Heart left ventricle (tissue), 16 donors: Measurements from ENCODE around the gene CPSF7. TPM values are rescaled to one million over a fixed set of nuclear protein-coding genes. Genes with fewer than 3 reads are reported as not detected.
"Not testable (repeated sequence)": the region's sequence is repeated elsewhere in the genome, so short reads cannot be mapped to it uniquely, and the experiment has no call there.

Experiments
- ATAC-seq, 4 donors: fragments of 200-7000 bp; cut with Tn5 transposase; one replicate each; pipeline ENCODE4 v1.9.1; 2020 to 2022; ENCODE audit warnings: moderate library complexity in 4 of 4, mild to moderate bottlenecking in 3 of 4, moderate number of reproducible peaks in 1 of 4
- DNase-seq, 5 donors: peaks; one replicate each; pipeline ENCODE4 v3.0.0-alpha.2; 2020
- H3K27ac ChIP-seq, 12 donors: fragments of 200-600 bp; sonication (generic) in 4 of 12; one replicate each; pipeline versions ENCODE4 v1.5.0 to v1.8.0; 2016 to 2022; ENCODE audit warnings: mild to moderate bottlenecking in 2 of 12
- H3K27me3 ChIP-seq, 9 donors: fragments of 200-600 bp; sonication (generic) in 2 of 9; one replicate each; pipeline versions ENCODE4 v1.5.1 to v1.8.0; 2016 to 2022; ENCODE audit warnings: mild to moderate bottlenecking in 3 of 9
- H3K36me3 ChIP-seq, 9 donors: fragments of 200-600 bp; sonication (generic) in 2 of 9; one replicate each; pipeline versions ENCODE4 v1.5.0 to v1.8.0; 2018 to 2022; ENCODE audit warnings: mild to moderate bottlenecking in 2 of 9
- H3K4me1 ChIP-seq, 12 donors: fragments of 200-600 bp; sonication (generic) in 4 of 12; one replicate each; pipeline versions ENCODE4 v1.5.0 to v1.8.0; 2016 to 2022; ENCODE audit warnings: mild to moderate bottlenecking in 3 of 12
- H3K4me3 ChIP-seq, 12 donors: fragments of 200-600 bp; sonication (generic) in 4 of 12; one replicate each; pipeline versions ENCODE4 v1.5.0 to v1.8.0; 2017 to 2022; ENCODE audit warnings: mild to moderate bottlenecking in 9 of 12, moderate library complexity in 4 of 12
- H3K9me3 ChIP-seq, 12 donors: fragments of 200-600 bp; sonication (generic) in 4 of 12; one replicate each; pipeline versions ENCODE4 v1.5.0 to v1.8.0; 2016 to 2022; ENCODE audit warnings: mild to moderate bottlenecking in 1 of 12
- POLR2A ChIP-seq, 2 donors: fragments of 450-650 bp; IDR thresholded peaks; one replicate each; pipeline ENCODE4 v1.6.1; 2017; ENCODE audit warnings: antibody characterized with exemption in 2 of 2, mild to moderate bottlenecking in 2 of 2, moderate library complexity in 2 of 2
- WGBS, 4 donors: extraction: QIAGEN DNeasy Blood & Tissue Kit in 2 of 4; methylation state at CpG; one replicate each; pipeline versions ENCODE4 v1.1.5 to v1.1.7; 2013 to 2018; 5-methylcytosine and 5-hydroxymethylcytosine counted together
- intact Hi-C, 10 donors: fragments of 100-400 bp; cut with DNase I; formaldehyde crosslinking; loops; one replicate each; pipeline versions ENCODE4 v1.11.1 to v1.14.2; 2022
- polyA plus RNA-seq, 2 donors: library from polyadenylated mRNA; stranded (reverse); fragments of 200-250 nt; gene quantifications; one replicate each; pipeline ENCODE4 v1.2.3, GENCODE V29; 2013
- total RNA-seq, 9 donors: library from RNA; depleted of rRNA in 2 of 9; stranded (reverse); fragments of >200 nt in 2 of 9; fragmentation: NEBNext Ultra II Directional in 3 of 9; extraction: Animal tissue kit (Norgen Biotek cat#: 25700) in 3 of 9; gene quantifications; one replicate each; pipeline versions ENCODE4 v1.1.0 to v1.2.4, GENCODE V29; 2016 to 2023
- TF ChIP-seq, protein P1 (sequence below), 12 donors: fragments of 200-600 bp; sonication (generic) in 4 of 12; IDR thresholded peaks; one replicate each; pipeline versions ENCODE4 v1.5.0 to v1.8.0; 2018 to 2022; ENCODE audit warnings: antibody characterized with exemption in 12 of 12, mild to moderate bottlenecking in 5 of 12
- donor health status: ischemic (EF 13 %, LVEDD 7.1; RV severe dilation, severe dysfunction).
- donor health status: healthy with polysubstance abuse.
- donor health status: DM: no; HTN: yes; CAD: no.
- donor health status: DM: no; HTN: no; CAD: no.
- donor health status: ischemic (EF 25% LVEDD 6.9; RV normal size, moderate dysfunction).
- donor health status: ischemic (EF 25% LVEDD 5.7; RV mildly dilated, moderate dysfunction).
- donor health status: healthy.
- donor health status: DM: yes; HTN: yes; CAD: no.
- donor health status: ischemic (EF 35%, LVEDD 5.7; RV mildly dilated, moderate dysfunction).
- donor health status: nonischemic (EF 11% LVEDD 7.7; RV severe dilation, severe dysfunction).
- donor health status: DM: yes; HTN: yes; CAD: no.
- donor health status: PGD.
- donor health status: ischemic (EF 29% LVEDD 5.4; RV normal size, mild dysfunction).
- donor health status: nonischemic (EF 23%, LVEDD 6.1; RV moderate dilation, normal function).

CPSF7 gene
- total and polyA plus RNA-seq, 11 donors = 24.3 to 52.4 (median 35.5) TPM

DNA sequence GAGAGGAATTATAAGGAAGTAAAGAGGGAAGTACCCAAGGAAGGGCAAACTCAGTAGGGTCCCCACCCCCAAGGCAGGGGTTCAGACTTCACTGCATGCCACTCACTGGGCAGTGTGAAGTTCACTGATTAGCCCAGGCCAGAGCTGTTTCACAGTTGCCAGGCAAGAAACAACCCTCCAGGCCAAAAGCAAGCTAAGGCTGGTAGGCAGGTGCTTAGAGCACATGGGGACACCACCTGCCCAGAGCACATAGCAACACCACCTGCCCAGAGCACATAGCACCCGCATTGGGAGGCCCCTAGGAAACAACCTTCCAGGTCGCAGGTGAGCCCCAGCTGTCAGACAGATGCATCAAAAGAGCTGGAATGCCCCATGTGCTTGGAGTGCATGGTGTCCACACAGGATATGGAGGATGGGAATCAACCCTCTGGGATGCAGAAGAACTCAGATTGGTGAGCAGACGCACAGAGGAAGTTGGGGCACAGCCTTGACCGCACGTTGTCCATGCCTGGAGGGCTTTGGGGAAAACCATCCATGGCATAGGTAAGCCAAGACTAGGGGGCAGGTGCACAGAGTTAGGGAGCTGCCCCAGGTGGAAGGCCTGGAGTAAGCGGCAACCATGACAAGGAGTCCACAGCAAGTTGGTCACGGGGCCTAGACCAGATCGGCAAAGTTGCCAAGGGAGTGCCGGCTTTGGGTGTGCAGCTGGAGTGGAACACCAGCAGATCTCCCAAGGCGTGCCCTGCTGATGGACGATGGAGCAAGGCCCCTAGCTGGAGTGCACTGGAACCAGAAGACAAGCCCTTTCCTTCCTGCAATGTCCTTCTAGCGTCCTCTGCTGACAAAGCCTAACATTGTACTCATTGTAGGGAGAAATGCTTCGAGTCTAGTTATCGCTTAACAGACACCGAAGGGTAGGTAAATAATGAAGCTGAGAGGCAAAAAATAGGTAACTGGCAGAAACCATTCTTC is 45.2 kb downstream of the CPSF7 start:
- no peaks in the 10 kb centered on the region for H3K27me3 ChIP-seq
- TF ChIP-seq POLR2A (IDR thresholded peaks at IDR 0.05) = no peak
- TF ChIP-seq, protein P1, sequence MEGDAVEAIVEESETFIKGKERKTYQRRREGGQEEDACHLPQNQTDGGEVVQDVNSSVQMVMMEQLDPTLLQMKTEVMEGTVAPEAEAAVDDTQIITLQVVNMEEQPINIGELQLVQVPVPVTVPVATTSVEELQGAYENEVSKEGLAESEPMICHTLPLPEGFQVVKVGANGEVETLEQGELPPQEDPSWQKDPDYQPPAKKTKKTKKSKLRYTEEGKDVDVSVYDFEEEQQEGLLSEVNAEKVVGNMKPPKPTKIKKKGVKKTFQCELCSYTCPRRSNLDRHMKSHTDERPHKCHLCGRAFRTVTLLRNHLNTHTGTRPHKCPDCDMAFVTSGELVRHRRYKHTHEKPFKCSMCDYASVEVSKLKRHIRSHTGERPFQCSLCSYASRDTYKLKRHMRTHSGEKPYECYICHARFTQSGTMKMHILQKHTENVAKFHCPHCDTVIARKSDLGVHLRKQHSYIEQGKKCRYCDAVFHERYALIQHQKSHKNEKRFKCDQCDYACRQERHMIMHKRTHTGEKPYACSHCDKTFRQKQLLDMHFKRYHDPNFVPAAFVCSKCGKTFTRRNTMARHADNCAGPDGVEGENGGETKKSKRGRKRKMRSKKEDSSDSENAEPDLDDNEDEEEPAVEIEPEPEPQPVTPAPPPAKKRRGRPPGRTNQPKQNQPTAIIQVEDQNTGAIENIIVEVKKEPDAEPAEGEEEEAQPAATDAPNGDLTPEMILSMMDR (IDR thresholded peaks at IDR 0.05) = no peak
- intact Hi-C loops = loop anchor here (1.0 to 10.0 kb wide), 5 partner anchors 48 to 130 kb away; no protein-coding TSS in a partner anchor
- peaks cover 0 to 4% (median 0%) of the 10 kb centered on the region in 9 donors for H3K36me3 ChIP-seq
- H3K4me1 ChIP-seq = peaks cover 0 to 8% (median 0%) of the 10 kb centered on the region in 12 donors
- WGBS, 4 donors = 87 to 91% (median 89%) methylated on average over 15 of the region's 15 CpGs
- DNase-seq (no peak), ATAC-seq (peak in 2 of 4 donors; percentile 14 to 43)
- no peak overlapping the region for H3K4me3 ChIP-seq
- no peak overlapping the region for H3K27ac ChIP-seq
- no peaks in the 10 kb centered on the region for H3K9me3 ChIP-seq

DNA sequence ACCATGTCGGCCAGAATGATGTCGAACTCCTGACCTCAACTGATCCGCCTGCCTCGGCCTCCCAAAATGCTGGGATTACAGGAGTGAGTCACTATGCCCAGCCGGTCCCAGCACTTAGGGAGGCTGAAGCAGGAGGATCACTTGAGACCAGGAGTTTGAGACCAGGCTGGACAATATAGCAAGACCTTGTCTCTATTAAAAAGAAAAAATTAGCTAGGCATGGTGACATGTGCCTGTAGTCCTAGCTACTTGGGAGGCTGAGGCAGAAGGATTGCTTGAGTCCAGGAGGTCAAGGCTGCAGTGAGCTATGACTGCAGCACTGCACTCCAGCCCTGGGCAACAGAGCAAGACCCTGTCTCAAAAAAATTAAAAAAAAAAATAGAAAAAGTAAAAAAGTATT is 45.9 kb downstream of the CPSF7 start:
- not testable (repeated sequence) for ATAC-seq, DNase-seq, H3K4me1 ChIP-seq, H3K36me3 ChIP-seq, H3K4me3 ChIP-seq, H3K9me3 ChIP-seq, H3K27me3 ChIP-seq, H3K27ac ChIP-seq
- intact Hi-C loops = loop anchor here in 7 of 10 donors (2.0 to 10.0 kb wide), 4 partner anchors 47 to 129 kb away; no protein-coding TSS in a partner anchor
- WGBS, 4 donors = 93 to 97% (median 94%) methylated on average over 5 of the region's 5 CpGs

DNA sequence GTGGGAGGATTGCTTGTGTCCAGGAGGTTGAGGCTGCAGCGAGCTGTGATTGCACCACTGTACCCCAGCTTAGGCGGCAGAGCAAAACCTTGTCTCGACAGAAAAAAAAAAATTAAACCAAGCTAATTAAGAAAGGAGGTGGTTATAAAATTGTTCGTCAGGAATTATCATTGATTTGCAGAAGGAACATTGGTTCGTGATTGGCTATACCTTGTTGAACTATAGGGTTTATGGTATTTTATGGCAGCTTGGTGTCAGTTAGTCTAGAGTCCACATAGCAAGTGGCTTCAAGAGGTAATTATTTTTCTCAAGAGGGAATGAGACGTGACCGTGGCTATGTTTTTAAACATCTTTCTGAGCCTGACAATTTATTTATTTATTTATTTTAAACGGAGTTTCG is 48.9 kb downstream of the CPSF7 start:
- Histone ChIP-seq H3K9me3 (no peaks in the 10 kb centered on the region), H3K4me1 (peaks cover 0 to 19% (median 0%) of the 10 kb centered on the region in 12 donors), H3K27me3 (no peaks in the 10 kb centered on the region), H3K27ac (no peak overlapping the region), H3K4me3 (no peak overlapping the region), H3K36me3 (peaks cover 0 to 12% (median 4%) of the 10 kb centered on the region in 9 donors)
- ATAC-seq (no peak), DNase-seq (no peak)
- TF ChIP-seq, protein P1 (IDR thresholded peaks at IDR 0.05) = no peak
- no peak for TF ChIP-seq POLR2A (IDR thresholded peaks at IDR 0.05)
- intact Hi-C loops = loop anchor here in 4 of 10 donors (5.0 to 10.0 kb wide), 2 partner anchors 124 to 126 kb away; no protein-coding TSS in a partner anchor
- WGBS, 4 donors = 96 to 97% (median 97%) methylated on average over 9 of the region's 9 CpGs

DNA sequence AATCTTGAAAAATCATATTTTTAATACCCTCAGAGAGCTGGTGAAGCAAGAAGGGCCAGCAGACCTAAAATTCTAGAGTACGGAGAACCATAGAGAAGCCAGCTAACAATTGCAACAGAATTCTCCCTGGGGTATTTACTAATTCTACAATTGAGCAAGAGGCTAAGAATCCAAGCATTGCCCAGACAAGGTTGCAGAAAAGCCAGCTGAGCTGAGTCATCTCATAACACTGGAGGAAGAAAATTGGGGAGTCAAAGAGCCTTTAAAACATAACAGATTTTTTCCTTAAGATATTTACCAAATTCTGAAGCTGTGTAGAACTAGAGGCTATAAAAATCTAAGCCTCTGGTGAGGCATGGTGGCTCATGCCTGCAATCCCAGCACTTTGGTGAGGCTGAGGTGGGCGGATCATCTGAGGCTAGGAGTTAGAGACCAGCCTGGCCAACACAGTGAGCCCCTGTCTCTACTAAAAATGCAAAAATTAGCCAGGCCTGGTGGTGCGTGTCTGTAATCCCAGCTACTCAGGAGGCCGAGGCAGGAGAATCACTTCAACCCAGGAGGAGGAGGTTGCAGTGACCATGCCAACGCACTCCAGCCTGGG is 51.0 kb downstream of the CPSF7 start:
- no peaks in the 10 kb centered on the region for H3K27me3 ChIP-seq
- H3K9me3 ChIP-seq = no peaks in the 10 kb centered on the region
- no peak overlapping the region for H3K4me3 ChIP-seq
- ATAC-seq (peak; percentile 55 to 95 (median 82)), DNase-seq (peak in 2 of 5 donors; percentile 43 to 46)
- H3K4me1 ChIP-seq = peaks cover 0 to 12% (median 0%) of the 10 kb centered on the region in 12 donors
- intact Hi-C loops = no loop called here
- H3K27ac ChIP-seq = peak overlapping the region in 11 of 12 donors; percentile 10 to 51 (median 41)
- WGBS, 4 donors = 87 to 95% (median 90%) methylated on average over 5 of the region's 5 CpGs
- peaks cover 0 to 26% (median 10%) of the 10 kb centered on the region in 9 donors for H3K36me3 ChIP-seq
- TF ChIP-seq POLR2A (IDR thresholded peaks at IDR 0.05) = no peak
- TF ChIP-seq, protein P1 (IDR thresholded peaks at IDR 0.05) = no peak
